HepG2 (cell line): ENCODE results near the gene F7. TPM values are rescaled to one million over a fixed set of nuclear protein-coding genes. Genes with fewer than 3 reads are reported as not detected.

Experiments used
- ATAC-seq: fragments of 200-7000 bp; cut with Tn5 transposase; 3 replicates; pipeline ENCODE4 v1.9.1; 2020; ENCODE audit warnings: mild to moderate bottlenecking, moderate library complexity
- BruUV-seq: library from RNA; stranded (reverse); fragments of 400-500 nt; replicated peaks from 2 replicates; lab custom pipeline; 2021; lab: Mats Ljungman, UMichigan
- CTCF ChIA-PET: fragments of 300-600 bp; formaldehyde crosslinking; extraction: SDS; loops from one replicate; lab custom pipeline; 2021; ENCODE audit warnings: low total read pairs, inconsistent platforms, low intra/inter-chr PET ratio; lab: Yijun Ruan, JAX
- POLR2A ChIA-PET: fragments of 350-600 bp; sonication (Branson Sonifier 250); formaldehyde crosslinking; loops from one replicate; lab custom pipeline; 2020; ENCODE audit warnings: antibody characterized with exemption, inconsistent platforms; lab: Yijun Ruan, JAX
- DNase-seq: peaks from one replicate; pipeline ENCODE4 v3.0.0-alpha.2; 2015; ENCODE audit warnings: low spot score
- FAIRE-seq: peaks from 3 replicates; lab custom pipeline; 2011; peaks lifted over from hg19 to GRCh38; lab: Jason Lieb, UNC
- H2AFZ ChIP-seq: one replicate; pipeline ENCODE4 v1.6.1; 2011; ENCODE audit warnings: low read length, inconsistent platforms
- H3K27ac ChIP-seq: fragments of 300-600 bp; 3 replicates; pipeline ENCODE4 v1.8.0; 2011; ENCODE audit warnings: mixed run types, mild to moderate bottlenecking, mixed read lengths, low read length, inconsistent platforms; ENCODE audit not compliant: insufficient read depth; ENCODE audit errors: extremely low read length
- H3K27me3 ChIP-seq, 2 experiments: fragments of 200-600 bp in 1 of 2; 2 replicates in 1 of 2; 3 replicates in 1 of 2; pipeline versions ENCODE4 v1.6.0 to v1.8.0; 2011; ENCODE audit warnings: low read length in 2 of 2, mild to moderate bottlenecking in 2 of 2, moderate library complexity in 2 of 2, inconsistent platforms in 1 of 2; ENCODE audit not compliant: insufficient read depth in 2 of 2, control insufficient read depth in 1 of 2
- H3K36me3 ChIP-seq, 2 experiments: fragments of 200-600 bp in 1 of 2; replicated peaks in 1 of 2; 2 replicates in 1 of 2; 3 replicates in 1 of 2; pipeline versions ENCODE4 v1.5.1 to v1.8.0; 2011; ENCODE audit warnings: low read length in 2 of 2, inconsistent platforms in 1 of 2; ENCODE audit not compliant: insufficient read depth in 2 of 2, control insufficient read depth in 1 of 2
- H3K4me1 ChIP-seq: 2 replicates; pipeline ENCODE4 v1.5.1; 2012; ENCODE audit warnings: low read length, inconsistent platforms; ENCODE audit not compliant: insufficient read depth
- H3K4me2 ChIP-seq: 2 replicates; pipeline ENCODE4 v1.6.0; 2011; ENCODE audit warnings: low read depth, low read length, inconsistent platforms
- H3K4me3 ChIP-seq, 3 experiments: fragments of 200-600 bp in 1 of 3; sonication (generic), shearing (Covaris generic) in 1 of 3; replicated peaks in 1 of 3; 2 replicates each; pipeline ENCODE4 v1.5.1; 2011 to 2016; ENCODE audit warnings: low read length in 3 of 3, inconsistent platforms in 2 of 3, low read depth in 2 of 3, mild to moderate bottlenecking in 2 of 3, control low read depth in 1 of 3, mixed read lengths in 1 of 3; ENCODE audit not compliant: insufficient read depth in 1 of 3
- H3K79me2 ChIP-seq: one replicate; pipeline ENCODE4 v1.6.1; 2011; ENCODE audit warnings: low read length, inconsistent platforms; ENCODE audit not compliant: insufficient read depth
- H3K9ac ChIP-seq: 2 replicates; pipeline ENCODE4 v1.6.0; 2011; ENCODE audit warnings: mild to moderate bottlenecking, low read depth, low read length, inconsistent platforms; ENCODE audit not compliant: insufficient read depth
- H3K9me3 ChIP-seq: 2 replicates; pipeline ENCODE4 v1.5.1; 2012; ENCODE audit warnings: mild to moderate bottlenecking, low read length
- H4K20me1 ChIP-seq: 2 replicates; pipeline ENCODE4 v1.6.0; 2011; ENCODE audit warnings: inconsistent platforms, mild to moderate bottlenecking, low read length, moderate library complexity; ENCODE audit not compliant: insufficient read depth
- HNF4A ChIP-seq: sonication (generic); formaldehyde crosslinking; IDR thresholded peaks from 2 replicates; pipeline ENCODE4 v1.4.0; 2020; ENCODE audit warnings: missing genetic modification reagents
- PRDM15 ChIP-seq: sonication (generic); formaldehyde crosslinking; IDR thresholded peaks from 2 replicates; pipeline ENCODE4 v1.4.0; 2020; ENCODE audit warnings: missing genetic modification reagents
- PTBP1 ChIP-seq: fragments of 200-400 bp; formaldehyde crosslinking; IDR thresholded peaks from 2 replicates; pipeline ENCODE4 v1.6.1; 2018; ENCODE audit warnings: low read length, low read depth; ENCODE audit not compliant: poor library complexity, severe bottlenecking
- RBFOX2 ChIP-seq: fragments of 200-400 bp; formaldehyde crosslinking; IDR thresholded peaks from 2 replicates; pipeline ENCODE4 v1.6.1; 2017; ENCODE audit warnings: low read depth, mild to moderate bottlenecking, low read length
- U2AF2 ChIP-seq: fragments of 200-400 bp; formaldehyde crosslinking; IDR thresholded peaks from 2 replicates; pipeline ENCODE4 v1.6.1; 2017; ENCODE audit warnings: low read depth, mild to moderate bottlenecking, low read length
- ZBTB20 ChIP-seq: sonication (generic); formaldehyde crosslinking; IDR thresholded peaks from 2 replicates; pipeline ENCODE4 v1.8.1; 2023; ENCODE audit warnings: missing genetic modification reagents, low read depth, mild to moderate bottlenecking, borderline replicate concordance
- ZKSCAN8 ChIP-seq: IDR thresholded peaks from 2 replicates; pipeline ENCODE4 v1.6.1; 2016; ENCODE audit warnings: borderline replicate concordance, missing genetic modification reagents, missing compliant biosample characterization
- ZSCAN12 ChIP-seq: sonication (generic); formaldehyde crosslinking; IDR thresholded peaks from 2 replicates; pipeline ENCODE4 v1.9.0; 2021; ENCODE audit warnings: mild to moderate bottlenecking, missing genetic modification reagents
- WGBS: methylation state at CpG from one replicate; pipeline ENCODE4 v1.1.6; 2017; ENCODE audit warnings: low lambda C conversion rate; 5-methylcytosine and 5-hydroxymethylcytosine counted together
- in situ Hi-C: cut with HindIII; loops from 2 replicates; pipeline ENCODE4 v1.10.0; 2017; ENCODE audit warnings: low pct_unique_long_range_greater_than_20kb; ENCODE audit not compliant: extremely low pct_ligation_motif_present
- intact Hi-C: fragments of 100-400 bp; cut with micrococcal nuclease; formaldehyde crosslinking; loops from one replicate; pipeline ENCODE4 v1.10.0; 2022; ENCODE audit not compliant: unreplicated experiment
- polyA plus RNA-seq, 8 experiments: library from polyadenylated mRNA; depleted of rRNA in 3 of 8; stranded (reverse) in 7 of 8; unstranded in 1 of 8; fragments of >200 nt; fragmentation: Illumina TruSeq in 4 of 8; extraction: Trizol in 4 of 8; gene quantifications; 2 replicates each; pipeline versions ENCODE4 v1.2.1 to v1.2.3, GENCODE V29; 2011 to 2016; ENCODE audit warnings: low read depth in 4 of 8, missing spikeins in 1 of 8, mixed read lengths in 1 of 8; ENCODE audit not compliant: insufficient read depth in 1 of 8
- total RNA-seq, 5 experiments: library from RNA; depleted of rRNA; stranded (reverse); fragments of >200 nt; fragmentation: Illumina TruSeq; extraction: Trizol; gene quantifications; 2 replicates each; pipeline ENCODE4 v1.2.3, GENCODE V29; 2016; ENCODE audit warnings: low read depth in 1 of 5
- TF ChIP-seq, protein P1 (sequence below): sonication (generic); formaldehyde crosslinking; IDR thresholded peaks from 2 replicates; pipeline ENCODE4 v1.4.0; 2020; ENCODE audit warnings: missing genetic modification reagents
- TF ChIP-seq, protein P2 (sequence below): sonication (generic); formaldehyde crosslinking; IDR thresholded peaks from 2 replicates; pipeline ENCODE4 v1.4.0; 2020; ENCODE audit warnings: missing genetic modification reagents
- TF ChIP-seq, protein P3 (sequence below): fragments of 450-650 bp; IDR thresholded peaks from 2 replicates; pipeline ENCODE4 v1.6.1; 2016

Gene F7
- total and polyA plus RNA-seq, 2 of the 13 experiments (the other 11 are each of a cell fraction or from before 2014, with no cell fraction given), result 12.6 to 26.5 TPM

DNA sequence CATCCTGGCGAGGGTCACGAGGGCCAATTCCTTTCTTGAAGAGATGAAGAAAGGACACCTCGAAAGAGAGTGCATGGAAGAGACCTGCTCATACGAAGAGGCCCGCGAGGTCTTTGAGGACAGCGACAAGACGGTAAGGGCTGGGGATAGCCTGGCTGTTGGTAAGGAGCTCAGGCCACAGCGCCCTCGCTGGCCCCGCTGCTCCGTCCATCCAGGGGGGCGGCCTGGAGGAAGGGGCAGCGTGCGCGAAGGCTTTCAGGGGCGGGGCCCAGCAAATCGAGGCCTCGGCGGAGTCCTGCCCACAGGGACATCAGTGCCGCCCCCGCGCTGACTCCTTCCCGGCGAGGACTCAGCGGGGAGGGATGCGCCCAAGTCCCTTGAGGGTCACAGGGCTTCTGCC is 23.9 kb downstream of the F7 start:
- no peak for ATAC-seq
- no peak overlapping the region for H3K9ac ChIP-seq
- H3K27me3 ChIP-seq, result no peaks in the 10 kb centered on the region
- WGBS, result 95% methylated on average over 27 of the region's 27 CpGs
- TF ChIP-seq RBFOX2 (peak; percentile 9; the same call in 1 of the 2 replicates), PTBP1 (no peak), ZKSCAN8 (CRISPR knock-in tag) (no peak), ZSCAN12 (CRISPR knock-in tag) (no peak), ZBTB20 (no peak), U2AF2 (no peak), PRDM15 (CRISPR knock-in tag) (no peak), HNF4A (CRISPR knock-in tag) (no peak)
- TF ChIP-seq, protein P1, sequence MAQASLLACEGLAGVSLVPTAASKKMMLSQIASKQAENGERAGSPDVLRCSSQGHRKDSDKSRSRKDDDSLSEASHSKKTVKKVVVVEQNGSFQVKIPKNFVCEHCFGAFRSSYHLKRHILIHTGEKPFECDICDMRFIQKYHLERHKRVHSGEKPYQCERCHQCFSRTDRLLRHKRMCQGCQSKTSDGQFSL (CRISPR knock-in tag), result no peak
- TF ChIP-seq, protein P2, sequence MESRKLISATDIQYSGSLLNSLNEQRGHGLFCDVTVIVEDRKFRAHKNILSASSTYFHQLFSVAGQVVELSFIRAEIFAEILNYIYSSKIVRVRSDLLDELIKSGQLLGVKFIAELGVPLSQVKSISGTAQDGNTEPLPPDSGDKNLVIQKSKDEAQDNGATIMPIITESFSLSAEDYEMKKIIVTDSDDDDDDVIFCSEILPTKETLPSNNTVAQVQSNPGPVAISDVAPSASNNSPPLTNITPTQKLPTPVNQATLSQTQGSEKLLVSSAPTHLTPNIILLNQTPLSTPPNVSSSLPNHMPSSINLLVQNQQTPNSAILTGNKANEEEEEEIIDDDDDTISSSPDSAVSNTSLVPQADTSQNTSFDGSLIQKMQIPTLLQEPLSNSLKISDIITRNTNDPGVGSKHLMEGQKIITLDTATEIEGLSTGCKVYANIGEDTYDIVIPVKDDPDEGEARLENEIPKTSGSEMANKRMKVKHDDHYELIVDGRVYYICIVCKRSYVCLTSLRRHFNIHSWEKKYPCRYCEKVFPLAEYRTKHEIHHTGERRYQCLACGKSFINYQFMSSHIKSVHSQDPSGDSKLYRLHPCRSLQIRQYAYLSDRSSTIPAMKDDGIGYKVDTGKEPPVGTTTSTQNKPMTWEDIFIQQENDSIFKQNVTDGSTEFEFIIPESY (CRISPR knock-in tag), result peak; percentile 34; the same call in 1 of the 2 replicates
- TF ChIP-seq, protein P3, sequence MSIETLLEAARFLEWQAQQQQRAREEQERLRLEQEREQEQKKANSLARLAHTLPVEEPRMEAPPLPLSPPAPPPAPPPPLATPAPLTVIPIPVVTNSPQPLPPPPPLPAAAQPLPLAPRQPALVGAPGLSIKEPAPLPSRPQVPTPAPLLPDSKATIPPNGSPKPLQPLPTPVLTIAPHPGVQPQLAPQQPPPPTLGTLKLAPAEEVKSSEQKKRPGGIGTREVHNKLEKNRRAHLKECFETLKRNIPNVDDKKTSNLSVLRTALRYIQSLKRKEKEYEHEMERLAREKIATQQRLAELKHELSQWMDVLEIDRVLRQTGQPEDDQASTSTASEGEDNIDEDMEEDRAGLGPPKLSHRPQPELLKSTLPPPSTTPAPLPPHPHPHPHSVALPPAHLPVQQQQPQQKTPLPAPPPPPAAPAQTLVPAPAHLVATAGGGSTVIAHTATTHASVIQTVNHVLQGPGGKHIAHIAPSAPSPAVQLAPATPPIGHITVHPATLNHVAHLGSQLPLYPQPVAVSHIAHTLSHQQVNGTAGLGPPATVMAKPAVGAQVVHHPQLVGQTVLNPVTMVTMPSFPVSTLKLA, result no peak
- TF ChIP-seq, all 625 proteins: peak for 2
- DNase-seq (no peak), FAIRE-seq (no peak)
- CTCF ChIA-PET, result no interaction called here
- Histone ChIP-seq H3K27ac (no peak overlapping the region), H3K4me2 (no peak overlapping the region), H4K20me1 (no peaks in the 10 kb centered on the region; the same call in none of the 2 replicates), H3K36me3 (peaks cover 3 to 22% of the 10 kb centered on the region in 2 experiments; a peak in 4 of 5 replicates), H3K79me2 (peaks cover 9% of the 10 kb centered on the region), H2AFZ (no peak overlapping the region), H3K4me3 (no peak overlapping the region), H3K4me1 (peaks cover 28% of the 10 kb centered on the region), H3K9me3 (no peaks in the 10 kb centered on the region)
- POLR2A ChIA-PET, result no interaction called here
- intact Hi-C loops (no loop called here), in situ Hi-C loops (no loop called here)
- no TSS peak for BruUV-seq
